Measurements from ENCODE around the gene JMJD4.
"Not testable (repeated sequence)": the region's sequence is repeated elsewhere in the genome, so short reads cannot be mapped to it uniquely, and the experiment has no call there.

The JMJD4 gene

DNA sequence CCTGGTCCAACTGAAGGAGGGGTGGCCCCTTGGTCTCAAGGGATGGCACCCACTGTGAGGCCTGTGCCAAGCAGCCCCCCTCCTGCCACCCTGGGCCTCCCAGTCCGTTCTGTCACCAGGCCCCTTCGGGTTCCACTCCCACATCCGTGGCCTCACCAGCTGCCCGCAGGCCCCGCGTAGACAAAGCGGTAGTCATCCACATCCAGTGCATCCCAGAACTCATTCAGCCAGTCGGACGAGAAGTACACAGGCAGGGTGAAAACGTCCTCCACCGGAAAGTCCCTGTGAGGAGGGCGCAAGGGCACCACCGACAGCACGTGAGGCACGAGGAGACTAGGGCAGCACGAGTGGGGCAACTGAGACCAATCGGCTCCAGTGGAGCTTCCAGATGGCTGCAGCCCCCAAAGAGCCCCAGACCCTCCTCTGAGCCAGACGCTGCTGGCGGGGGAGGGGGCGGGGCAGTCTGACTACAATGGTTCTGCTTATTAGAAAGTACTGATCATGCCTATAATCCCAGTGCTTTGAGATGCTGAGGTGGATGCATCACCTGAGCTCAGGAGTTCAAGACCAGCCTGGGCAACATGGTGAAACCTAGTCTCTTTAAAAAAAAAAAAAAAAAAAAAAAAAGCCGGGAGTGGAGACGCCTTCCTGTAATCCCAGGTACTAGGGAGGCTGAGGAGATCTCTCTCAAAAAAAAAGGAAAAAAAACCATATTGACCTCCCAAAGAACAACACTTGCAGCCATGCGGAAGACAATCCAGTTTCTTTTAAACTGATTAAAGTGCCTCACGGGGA is 1.2 kb downstream of the JMJD4 start:
- in situ Hi-C loops (cut with MboI; ENCODE audit: low sequenced_read_pairs): no loop called here

DNA sequence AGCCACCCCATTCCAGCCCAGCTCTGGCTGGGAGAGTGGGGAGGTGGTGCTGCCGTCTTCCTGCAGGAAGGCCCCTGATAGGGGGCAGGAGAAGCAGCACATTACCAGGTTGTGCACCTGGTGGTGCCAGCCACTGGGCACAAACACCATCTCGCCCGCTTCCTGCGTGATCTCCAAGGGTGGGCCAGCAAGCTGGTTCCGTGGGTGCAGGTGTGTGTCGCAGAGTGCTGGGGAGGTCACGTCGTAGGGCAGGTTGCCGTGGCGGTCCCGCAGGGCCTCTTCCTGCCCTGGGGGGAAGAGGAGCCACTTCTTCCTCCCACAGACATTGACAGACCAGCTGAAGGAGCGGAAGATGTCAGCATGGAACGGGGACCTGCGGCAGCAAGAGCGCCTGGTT is 1.8 kb downstream of the JMJD4 start:
- in situ Hi-C loops (cut with MboI; ENCODE audit: low sequenced_read_pairs): no loop called here

DNA sequence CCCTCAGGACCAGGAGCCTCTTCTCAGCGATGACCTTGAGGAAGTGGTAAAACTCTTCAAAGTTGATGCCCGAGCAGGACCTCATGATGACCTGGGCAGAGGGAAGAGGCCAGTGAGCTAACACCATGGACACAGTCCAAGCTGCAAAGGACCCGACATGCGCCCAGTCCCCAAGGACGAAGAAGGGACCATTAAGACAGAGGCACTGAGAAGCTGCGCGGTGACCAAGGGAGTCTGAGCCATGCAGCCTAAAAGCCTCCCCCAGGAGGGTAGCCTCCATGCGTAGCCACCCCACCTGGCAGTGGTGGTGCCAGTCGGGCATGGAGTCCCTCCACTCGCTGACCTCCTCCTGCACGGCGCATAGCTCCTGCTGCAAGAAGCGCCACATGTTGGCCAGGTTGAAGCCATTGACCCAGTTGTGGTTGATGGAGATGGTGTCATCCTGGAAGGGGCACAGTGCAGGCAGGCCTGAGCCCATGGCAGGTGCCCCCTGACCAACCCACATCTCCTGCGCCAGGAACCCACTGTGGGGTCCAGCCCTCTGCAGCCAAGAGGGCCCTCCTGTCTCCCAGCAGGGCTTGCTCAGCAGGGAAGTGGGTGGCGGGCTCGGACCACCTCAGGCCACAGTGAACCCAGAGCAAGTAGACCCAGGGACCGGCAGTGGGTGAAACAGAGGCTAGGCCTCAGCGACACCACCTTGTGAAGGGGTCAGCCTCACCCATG is 2.4 kb downstream of the JMJD4 start:
- in situ Hi-C loops (cut with MboI; ENCODE audit: low sequenced_read_pairs): no loop called here

DNA sequence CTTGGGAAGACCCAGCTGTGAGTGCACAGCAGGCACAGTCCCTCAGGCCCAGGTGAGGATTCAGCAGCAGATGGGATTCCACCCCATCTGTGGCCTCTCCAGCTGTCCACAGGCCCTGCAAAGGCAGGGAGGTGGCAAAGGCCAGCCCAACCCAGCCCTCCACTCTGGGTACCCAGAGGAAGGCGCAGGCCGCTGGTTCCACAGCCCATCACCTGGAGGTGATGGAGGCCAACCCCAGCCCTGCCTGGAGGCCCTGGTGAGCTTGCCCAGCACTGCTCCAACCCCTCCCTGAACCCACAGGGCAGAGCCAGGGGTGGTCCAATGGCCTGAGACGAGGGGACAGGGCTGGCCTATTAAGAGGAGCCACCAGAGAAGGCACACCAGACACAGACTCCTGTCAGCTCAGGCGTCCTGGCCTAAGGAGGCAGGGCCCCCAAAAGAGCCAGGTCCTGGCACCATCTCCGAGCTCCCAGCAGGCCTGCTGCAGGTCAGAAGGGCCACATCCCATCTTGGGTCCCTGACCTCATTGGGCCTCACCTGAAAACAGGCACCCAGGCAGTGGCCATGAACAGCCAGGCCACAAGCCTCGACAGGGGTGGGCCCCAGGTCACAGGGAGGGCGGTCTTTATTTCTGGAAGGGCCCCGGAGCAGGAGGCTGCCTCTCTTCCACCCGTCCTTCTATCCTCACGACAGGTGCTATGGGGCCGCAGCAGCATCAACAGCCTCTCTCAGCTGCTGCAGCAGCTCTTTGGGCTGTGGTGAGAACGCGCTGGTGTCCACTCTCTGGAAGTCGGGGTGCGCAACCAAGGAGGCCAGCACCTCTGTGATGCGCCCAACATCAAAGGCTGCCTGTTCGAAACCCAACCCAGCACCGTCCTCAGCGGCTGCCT is 3.2 kb downstream of the JMJD4 start:
- in situ Hi-C loops (cut with MboI; ENCODE audit: low sequenced_read_pairs): no loop called here

DNA sequence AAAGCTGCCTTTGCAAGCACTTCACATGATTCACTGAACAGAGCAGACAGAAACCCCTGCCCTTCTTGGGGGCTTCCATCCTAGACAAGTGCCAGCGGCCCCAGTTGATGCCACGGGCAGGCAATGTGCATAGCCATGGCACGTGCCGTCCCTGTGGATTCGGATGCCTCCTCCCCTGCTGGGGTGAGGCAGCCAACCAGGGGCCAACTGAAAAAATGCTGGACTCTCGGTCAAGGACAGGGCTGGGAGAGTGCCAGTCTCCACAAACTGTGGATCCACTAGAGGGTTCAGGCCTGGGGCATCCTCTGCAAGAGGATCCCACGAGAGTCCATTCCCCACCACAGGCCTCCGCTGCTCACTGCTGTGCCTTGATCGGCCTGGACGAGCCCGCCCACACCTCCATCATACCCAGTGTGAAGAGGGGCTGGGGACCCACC is 3.8 kb downstream of the JMJD4 start:
- in situ Hi-C loops (cut with MboI; ENCODE audit: low sequenced_read_pairs): no loop called here

DNA sequence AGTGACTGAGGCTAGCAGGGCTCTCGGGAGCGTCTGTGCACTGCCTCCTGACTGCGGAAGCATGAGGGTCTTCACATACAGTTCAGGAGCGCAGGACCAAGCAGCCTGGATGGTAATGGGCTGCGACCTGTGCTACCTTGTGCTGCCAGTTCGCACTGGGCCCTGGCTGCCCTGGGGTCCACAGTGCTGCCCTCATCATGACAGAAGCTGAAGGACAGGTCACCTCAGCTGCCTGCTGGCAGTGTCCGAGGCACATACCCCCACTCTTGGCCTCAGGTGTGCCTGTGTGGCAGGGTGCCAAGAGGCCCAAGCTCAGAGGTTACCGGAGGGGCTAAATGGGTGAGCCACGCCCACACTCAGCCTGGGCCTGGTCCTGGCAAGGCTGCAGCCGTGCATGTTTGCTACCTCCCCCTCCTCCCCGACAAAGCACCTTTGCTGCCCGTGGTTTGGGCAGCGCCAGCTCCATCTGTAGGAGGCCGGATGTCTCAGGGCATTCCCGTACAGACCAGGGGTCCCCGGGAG is 4.4 kb downstream of the JMJD4 start:
- in situ Hi-C loops (cut with MboI; ENCODE audit: low sequenced_read_pairs): no loop called here

DNA sequence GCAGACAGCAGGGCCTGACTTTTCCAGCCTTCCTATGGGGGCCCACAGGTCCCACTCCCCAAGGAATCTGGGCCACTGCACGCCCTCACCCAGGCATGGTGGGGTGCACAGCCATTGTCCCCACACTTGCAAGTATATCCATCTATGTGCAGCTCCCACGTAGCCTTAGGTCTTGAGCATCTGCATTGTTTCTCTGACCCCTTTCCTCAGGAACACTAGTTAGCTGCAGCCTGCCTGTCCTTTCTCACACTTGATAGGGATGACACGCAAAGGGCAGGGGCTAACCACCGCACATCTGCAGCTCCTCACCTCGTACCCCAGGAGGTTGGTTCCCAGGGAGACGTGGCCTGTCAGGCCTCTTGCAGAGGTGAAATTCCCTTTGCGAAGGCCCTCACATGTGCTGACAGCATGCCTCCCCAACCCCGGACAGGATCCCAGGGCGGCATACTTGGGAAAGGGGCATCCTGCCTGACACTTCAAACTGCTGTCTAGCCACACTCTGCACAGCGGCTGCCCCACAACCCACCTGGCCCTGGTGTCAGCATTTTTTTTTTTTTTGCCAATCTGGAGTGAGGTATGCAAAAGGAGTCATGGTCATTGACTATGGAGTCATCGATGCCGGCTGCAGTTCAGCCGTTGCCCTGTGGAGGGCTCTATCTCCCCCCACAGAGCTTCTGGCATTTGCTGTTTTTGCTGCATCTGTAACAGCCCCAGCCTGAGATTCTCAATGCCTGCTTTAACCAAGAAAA is 5.0 kb downstream of the JMJD4 start:
- in situ Hi-C loops (cut with MboI; ENCODE audit: low sequenced_read_pairs): no loop called here

DNA sequence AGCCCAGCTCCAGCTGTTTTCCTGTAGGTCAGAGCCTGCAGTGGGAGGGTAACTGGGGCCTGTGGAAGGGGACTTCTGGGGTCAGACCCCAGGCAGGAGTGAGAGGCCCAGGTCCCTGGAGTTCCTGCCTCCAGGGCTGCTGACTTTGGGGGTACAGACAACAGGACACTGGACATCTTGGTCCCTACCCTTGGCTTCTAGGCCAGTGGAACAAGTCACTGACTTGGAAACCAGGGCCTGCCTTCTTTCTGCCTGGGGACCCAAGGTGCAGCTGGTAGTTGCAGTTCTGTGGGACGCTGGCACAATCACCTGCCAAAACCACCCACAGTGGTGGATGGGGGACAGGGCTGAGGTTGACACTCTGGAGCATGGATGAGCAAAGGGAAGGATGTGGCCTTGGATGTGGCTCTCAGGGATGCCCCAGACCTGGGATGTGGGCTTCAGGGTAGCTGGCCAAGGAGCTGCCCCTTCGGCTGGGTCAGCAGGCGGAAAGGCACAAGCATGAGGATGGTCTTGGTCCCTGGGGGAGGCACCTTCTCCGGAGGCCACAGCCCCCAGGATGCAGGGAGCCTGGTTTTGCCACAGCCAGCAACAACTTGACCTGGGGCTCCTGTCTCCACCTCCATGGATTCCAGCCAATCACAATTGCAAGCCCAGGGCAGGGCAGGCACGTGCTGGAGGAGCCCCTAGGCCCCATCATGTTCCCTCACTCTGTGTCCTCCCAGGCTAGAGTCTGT is 5.8 kb downstream of the JMJD4 start:
- in situ Hi-C loops (cut with MboI; ENCODE audit: low sequenced_read_pairs): no loop called here

DNA sequence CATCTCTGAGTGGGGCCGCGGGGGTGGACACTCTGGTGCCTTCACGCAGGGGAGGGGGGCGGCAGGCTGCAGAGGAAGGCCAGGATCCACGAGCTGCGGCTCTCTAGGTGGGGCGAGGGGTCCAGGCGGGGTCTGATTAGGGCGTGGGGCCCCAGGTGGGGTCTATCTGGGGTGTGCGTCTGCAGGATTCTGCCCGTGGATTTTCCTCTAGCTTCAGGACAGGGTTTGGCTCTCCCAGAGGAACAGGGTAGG is 6.3 kb downstream of the JMJD4 start:
- in situ Hi-C loops (cut with MboI; ENCODE audit: low sequenced_read_pairs): no loop called here

DNA sequence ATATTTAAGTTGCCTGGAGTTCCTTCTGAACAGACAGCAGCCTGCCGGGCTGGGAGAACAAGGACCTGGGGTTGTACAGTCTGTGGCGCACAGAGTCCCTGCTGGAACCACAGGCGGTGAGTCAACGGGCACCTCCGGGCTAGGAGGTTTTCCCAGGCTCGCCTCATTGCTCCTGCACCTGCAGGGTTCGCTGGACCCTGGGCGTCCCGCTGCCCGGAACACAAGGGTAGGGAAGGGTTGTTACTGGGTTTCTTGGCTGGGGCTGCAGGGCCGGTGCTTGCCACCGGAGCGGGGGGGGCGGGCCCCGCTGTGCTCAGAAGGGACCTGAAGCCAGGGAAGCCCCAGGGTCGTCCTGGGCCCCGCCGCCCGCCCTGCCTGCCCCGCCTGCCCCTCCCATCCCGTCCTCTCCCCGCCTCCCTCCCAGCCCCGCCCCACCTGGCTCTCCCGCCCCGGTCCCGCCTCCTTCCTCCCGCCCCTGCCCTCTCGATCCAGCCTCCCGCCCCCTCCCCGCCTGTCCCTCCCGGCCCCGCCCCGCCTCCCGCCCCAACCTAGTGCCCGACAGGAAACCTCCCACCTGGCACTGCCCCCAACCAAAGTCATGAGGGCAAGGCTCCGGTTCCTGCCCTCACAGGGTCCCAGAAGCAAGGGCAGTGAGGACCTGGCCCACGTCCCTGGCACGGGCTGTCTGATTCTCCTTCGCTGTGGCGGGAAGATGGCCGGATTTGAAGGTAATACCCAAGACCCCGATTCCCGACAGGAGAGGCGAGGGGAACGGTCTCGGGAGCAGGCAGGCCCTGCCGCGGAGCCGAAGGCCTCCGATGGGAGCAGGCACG is 6.8 kb downstream of the JMJD4 start:
- in situ Hi-C loops (cut with MboI; ENCODE audit: low sequenced_read_pairs): no loop called here

DNA sequence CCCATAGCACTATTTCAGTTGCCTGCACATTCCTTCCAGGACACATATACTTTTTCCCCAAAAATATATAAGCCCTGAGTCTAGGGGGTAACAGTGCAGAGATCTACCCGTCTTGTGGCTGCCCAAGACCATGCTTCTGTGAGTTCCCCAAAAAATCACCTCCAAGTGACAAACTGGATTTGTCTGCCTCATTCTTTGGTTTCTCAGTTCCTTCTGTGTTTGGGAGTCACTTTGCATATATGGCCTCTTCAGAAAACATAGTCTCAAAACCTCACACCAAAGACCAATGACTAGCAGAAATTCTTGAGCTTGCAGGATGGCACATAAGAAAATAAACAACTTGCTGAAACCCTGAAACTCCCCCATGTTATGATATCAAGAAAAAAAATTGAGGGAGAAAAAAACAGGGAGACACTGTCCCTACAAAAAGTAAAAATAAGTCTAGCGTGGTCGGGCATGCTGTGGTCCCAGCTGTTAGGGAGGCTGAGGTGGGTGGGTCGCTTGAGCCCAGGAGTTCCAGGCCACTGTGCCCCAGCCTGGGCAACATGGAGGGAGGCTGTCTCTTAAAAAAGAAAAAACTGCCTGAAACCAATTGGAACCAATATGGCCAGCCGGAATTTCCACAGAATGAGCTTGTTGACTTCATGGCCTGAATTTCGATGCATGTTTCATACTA is 8.0 kb downstream of the JMJD4 start:
- in situ Hi-C loops (cut with MboI; ENCODE audit: low sequenced_read_pairs): no loop called here

DNA sequence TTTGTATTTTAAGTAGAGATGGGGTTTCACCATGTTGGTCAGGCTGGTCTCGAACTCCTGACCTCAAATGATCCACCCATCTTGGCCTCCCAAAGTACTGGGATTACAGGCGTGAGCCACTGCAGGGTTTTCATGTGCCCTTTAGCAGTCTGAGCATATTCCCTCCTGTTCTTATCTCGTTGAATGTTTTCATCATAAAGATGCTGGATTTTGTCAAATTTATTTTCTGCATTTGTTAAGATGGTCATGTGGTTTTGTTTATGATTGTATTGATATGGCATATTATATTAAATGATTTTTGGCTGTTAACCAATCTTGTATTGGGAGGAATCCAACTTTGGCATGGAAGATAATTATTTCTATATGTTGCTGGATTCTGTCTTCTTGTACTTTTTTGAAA is 8.8 kb downstream of the JMJD4 start:
- in situ Hi-C loops (cut with MboI; ENCODE audit: low sequenced_read_pairs): no loop called here

DNA sequence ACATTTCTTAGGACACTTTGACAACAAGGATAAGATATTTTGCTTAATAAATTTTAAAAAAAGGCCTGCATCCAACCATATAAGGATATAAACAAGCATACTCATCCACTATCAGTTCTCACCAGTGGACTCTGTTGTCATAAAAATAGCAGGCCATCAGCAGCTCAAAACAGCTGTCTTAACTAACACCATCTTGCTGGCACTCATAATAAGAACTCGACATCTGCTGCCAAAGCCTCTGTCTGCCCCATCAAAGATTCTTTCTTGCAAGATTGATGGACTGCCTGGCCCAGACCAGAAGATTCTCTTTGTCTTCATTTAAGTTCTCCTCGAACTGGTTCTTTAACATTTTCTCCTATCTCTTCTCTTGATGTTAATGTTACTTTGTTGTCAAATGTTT is 10.1 kb downstream of the JMJD4 start:
- in situ Hi-C loops (cut with MboI; ENCODE audit: low sequenced_read_pairs): no loop called here

DNA sequence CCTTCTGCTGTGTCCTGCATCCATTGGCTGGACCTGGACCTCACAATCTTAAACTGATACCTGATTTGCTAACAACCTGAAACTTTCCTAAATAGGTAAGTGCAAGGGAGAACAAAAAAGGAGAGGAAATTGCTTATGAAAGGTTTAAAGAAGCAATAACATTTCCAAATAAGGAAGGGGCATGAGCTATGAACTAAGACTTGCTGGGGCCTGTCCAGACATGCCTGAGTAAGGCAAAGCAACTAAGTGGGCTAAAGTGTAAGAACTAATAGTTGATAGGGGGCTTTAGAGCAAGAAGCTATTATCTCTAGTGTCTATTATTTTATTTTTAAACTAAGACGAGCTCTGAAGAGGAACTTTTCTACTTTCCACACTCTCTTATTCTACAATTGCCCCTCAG is 11.6 kb downstream of the JMJD4 start:
- in situ Hi-C loops (cut with MboI; ENCODE audit: low sequenced_read_pairs): no loop called here

DNA sequence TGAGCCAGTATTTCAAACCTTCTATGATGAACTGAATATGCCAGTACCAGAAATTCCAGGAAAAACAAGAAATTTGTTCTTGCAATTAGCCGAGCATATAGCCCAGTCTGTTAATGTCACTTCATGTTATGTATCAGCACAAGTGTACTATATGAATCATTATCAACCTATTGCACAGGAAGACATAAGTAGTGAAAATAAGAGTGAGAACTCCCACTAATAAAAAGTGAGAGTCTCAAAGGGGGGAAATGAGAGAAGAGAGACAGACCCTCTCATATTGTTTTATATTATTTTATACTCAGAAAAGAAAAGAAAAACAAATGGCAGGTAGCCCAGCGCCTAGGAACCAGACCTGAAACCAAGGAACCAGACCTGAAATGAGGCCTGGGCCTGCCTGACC is 16.2 kb downstream of the JMJD4 start:
- in situ Hi-C loops (cut with MboI; ENCODE audit: low sequenced_read_pairs): no loop called here

DNA sequence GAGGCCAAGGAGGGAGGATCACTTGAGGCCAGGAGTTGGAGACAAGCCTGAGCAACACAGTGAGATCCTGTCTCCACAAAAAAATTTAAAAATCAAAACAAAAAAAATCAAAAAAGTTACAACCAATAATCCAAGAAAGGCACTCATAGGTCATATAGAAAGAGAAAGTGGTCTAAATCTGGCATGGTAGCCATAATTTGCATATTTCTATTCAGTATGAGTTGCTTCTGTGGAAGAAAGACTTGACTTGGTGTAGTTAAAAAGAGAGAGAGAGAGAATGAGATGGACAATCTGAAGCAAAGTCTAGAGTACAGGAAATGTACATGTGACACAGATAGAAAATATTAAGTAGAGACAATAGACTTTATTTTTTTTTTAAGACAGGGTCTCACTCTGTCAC is 22.5 kb downstream of the JMJD4 start:
- in situ Hi-C loops (cut with MboI; ENCODE audit: low sequenced_read_pairs): no loop called here

DNA sequence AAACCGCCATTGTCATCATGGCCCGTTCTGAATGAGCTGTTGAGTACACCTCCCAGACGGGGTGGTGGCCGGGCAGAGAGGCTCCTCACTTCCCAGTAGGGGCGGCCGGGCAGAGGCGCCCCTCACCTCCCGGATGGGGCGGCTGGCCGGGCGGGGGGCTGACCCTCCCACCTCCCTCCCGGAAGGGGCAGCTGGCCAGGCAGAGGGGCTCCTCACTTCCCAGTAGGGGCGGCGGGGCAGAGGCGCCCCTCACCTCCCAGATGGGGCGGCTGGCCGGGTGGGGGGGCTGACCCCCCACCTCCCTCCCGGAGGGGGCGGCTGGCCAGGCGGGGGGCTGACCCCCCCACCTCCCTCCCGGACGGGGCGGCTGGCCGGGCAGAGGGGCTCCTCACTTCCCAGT is 24.6 kb downstream of the JMJD4 start:
- in situ Hi-C loops (cut with MboI; ENCODE audit: low sequenced_read_pairs): not testable (repeated sequence)

DNA sequence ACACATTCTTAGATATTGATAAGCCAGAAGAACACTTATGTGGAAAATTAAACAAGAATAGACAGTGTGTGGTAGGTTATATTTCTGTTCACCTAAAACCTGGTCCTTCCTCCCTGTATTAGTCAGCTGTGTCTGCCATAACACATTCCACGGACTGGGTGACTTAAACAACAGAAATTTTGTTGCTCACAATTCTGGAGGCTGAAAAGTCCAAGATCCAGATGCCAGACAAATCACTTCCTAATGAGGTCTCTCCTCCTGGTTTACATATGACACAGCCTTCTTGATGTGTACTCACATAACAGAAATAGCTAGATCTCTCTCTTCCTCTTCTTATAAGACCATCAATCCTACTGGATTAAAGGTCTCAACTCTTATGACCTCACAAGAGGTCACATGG is 25.7 kb downstream of the JMJD4 start:
- in situ Hi-C loops (cut with MboI; ENCODE audit: low sequenced_read_pairs): no loop called here

DNA sequence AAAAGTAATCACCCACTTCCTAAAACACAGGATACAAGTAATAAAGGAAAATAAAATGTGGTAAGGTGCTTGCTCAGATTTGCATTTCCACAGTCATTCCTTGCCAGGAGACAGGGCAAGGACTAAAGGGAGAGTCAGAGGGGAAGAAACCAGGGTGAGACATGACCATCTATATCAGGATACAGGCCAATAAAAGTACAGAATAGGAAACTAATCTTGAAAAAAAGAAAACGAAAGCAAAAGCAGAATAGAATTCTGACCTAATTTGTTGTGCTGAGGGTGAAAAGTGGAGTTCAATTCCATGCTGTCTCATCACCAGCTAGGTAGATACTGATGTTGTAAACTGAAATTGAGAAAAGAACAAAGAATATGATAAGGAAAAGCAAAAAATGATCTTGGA is 27.3 kb downstream of the JMJD4 start:
- in situ Hi-C loops (cut with MboI; ENCODE audit: low sequenced_read_pairs): no loop called here
